Vagina (tissue), 2 donors: Measurements from ENCODE around the gene COTL1. TPM values are rescaled to one million over a fixed set of nuclear protein-coding genes. Genes with fewer than 3 reads are reported as not detected.
A peak's percentile ranks its signal among the peaks of the same experiment; 100 is the strongest.

ENCODE experiments used
- DNase-seq, 2 donors: peaks; one replicate each; pipeline ENCODE4 v3.0.0-alpha.2; 2017; ENCODE audit errors: extremely low spot score in 2 of 2
- H3K27ac ChIP-seq: fragments of 200-600 bp; sonication (generic); one replicate; pipeline ENCODE4 v1.5.1; 2019
- H3K27me3 ChIP-seq: fragments of 200-600 bp; sonication (generic); one replicate; pipeline ENCODE4 v1.5.1; 2019
- H3K36me3 ChIP-seq, 2 donors: fragments of 200-600 bp; sonication (generic); one replicate each; pipeline ENCODE4 v1.5.1; 2017 to 2019
- H3K4me1 ChIP-seq: fragments of 200-600 bp; sonication (generic); one replicate; pipeline ENCODE4 v1.5.1; 2019
- H3K4me3 ChIP-seq, 2 donors: fragments of 200-600 bp; sonication (generic); 1 replicate in 1 of 2; 2 replicates in 1 of 2; pipeline ENCODE4 v1.5.1; 2016 to 2019
- H3K9me3 ChIP-seq: fragments of 200-600 bp; sonication (generic); one replicate; pipeline ENCODE4 v1.5.1; 2019
- CTCF ChIP-seq, 3 experiments: fragments of 450-650 bp in 2 of 3; fragments of 200-600 bp in 1 of 3; sonication (generic) in 1 of 3; IDR thresholded peaks; one replicate each; pipeline ENCODE4 v1.5.1; 2017 to 2019; ENCODE audit warnings: antibody characterized with exemption in 3 of 3, mild to moderate bottlenecking in 2 of 3, moderate library complexity in 2 of 3
- POLR2A ChIP-seq, 2 donors: fragments of 450-650 bp; IDR thresholded peaks; one replicate each; pipeline ENCODE4 v1.6.1; 2017; ENCODE audit warnings: antibody characterized with exemption in 2 of 2, mild to moderate bottlenecking in 2 of 2, moderate library complexity in 2 of 2
- POLR2AphosphoS5 ChIP-seq, 2 donors: sonication (generic); formaldehyde crosslinking; IDR thresholded peaks; one replicate each; pipeline ENCODE4 v1.9.0; 2017; ENCODE audit warnings: antibody characterized with exemption in 2 of 2, mild to moderate bottlenecking in 2 of 2, low read depth in 1 of 2; ENCODE audit not compliant: insufficient read depth in 1 of 2
- intact Hi-C: fragments of 100-400 bp; cut with DNase I; formaldehyde crosslinking; loops from one replicate; pipeline ENCODE4 v1.15.1; 2023
- total RNA-seq: library from RNA; depleted of rRNA; stranded (reverse); fragments of >200 nt; gene quantifications from one replicate; pipeline ENCODE4 v1.2.3, GENCODE V29; 2016

COTL1 gene
- total RNA-seq, 1 donor from 2014 or later, result 67.8 TPM

GRCh38 chr16:84553873-84554399, 63.9 kb downstream of the COTL1 start:
- H3K9me3 ChIP-seq, result no peaks in the 10 kb centered on the region
- no peaks in the 10 kb centered on the region for H3K27me3 ChIP-seq
- no peaks in the 10 kb centered on the region for H3K4me1 ChIP-seq
- H3K36me3 ChIP-seq, result no peaks in the 10 kb centered on the region
- intact Hi-C loops, result no loop called here
- H3K4me3 ChIP-seq, result no peak overlapping the region
- no peak overlapping the region for H3K27ac ChIP-seq
- TF ChIP-seq POLR2AphosphoS5 (IDR thresholded peaks at IDR 0.05; ENCODE audit: insufficient read depth in 1 of 2, low read depth in 1 of 2) (no peak), CTCF (IDR thresholded peaks at IDR 0.05) (no peak), POLR2A (IDR thresholded peaks at IDR 0.05) (no peak)
- DNase-seq, result no peak

DNA sequence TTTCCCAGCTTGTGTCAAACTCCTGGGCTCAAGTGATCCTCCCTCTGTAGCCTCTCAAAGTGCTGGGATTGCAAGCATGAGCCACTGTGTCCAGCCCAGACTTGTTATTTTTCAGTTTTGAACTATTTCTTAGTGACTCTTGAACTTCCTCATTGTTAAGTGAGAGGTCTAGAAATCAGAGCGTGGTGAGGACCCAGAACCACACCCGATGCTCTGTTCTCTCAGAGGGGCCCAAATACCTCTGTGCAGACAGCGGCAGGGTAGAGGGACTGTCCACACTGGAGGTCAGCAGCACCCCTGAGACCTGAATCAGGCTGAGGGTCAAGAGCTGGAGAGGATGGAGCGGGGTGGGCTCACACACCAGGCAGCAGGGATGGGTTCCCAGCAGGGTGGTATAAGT, 65.7 kb downstream of the COTL1 start:
- Histone ChIP-seq H3K4me1 (no peaks in the 10 kb centered on the region), H3K4me3 (no peak overlapping the region), H3K9me3 (no peaks in the 10 kb centered on the region), H3K27me3 (no peaks in the 10 kb centered on the region), H3K27ac (no peak overlapping the region), H3K36me3 (no peaks in the 10 kb centered on the region)
- DNase-seq, result no peak
- intact Hi-C loops, result no loop called here
- TF ChIP-seq CTCF (IDR thresholded peaks at IDR 0.05) (no peak), POLR2AphosphoS5 (IDR thresholded peaks at IDR 0.05; ENCODE audit: insufficient read depth in 1 of 2, low read depth in 1 of 2) (no peak), POLR2A (IDR thresholded peaks at IDR 0.05) (no peak)

- no peak for TF ChIP-seq CTCF (IDR thresholded peaks at IDR 0.05)
- no peak for TF ChIP-seq POLR2AphosphoS5 (IDR thresholded peaks at IDR 0.05; ENCODE audit: insufficient read depth in 1 of 2, low read depth in 1 of 2)
- TF ChIP-seq POLR2A (IDR thresholded peaks at IDR 0.05), result no peak
- H3K27ac ChIP-seq, result peak overlapping the region; percentile 34
- intact Hi-C loops, result no loop called here
- H3K4me3 ChIP-seq, result no peak overlapping the region
- H3K4me1 ChIP-seq, result no peaks in the 10 kb centered on the region
- DNase-seq, result no peak
- H3K9me3 ChIP-seq, result no peaks in the 10 kb centered on the region
- no peaks in the 10 kb centered on the region for H3K36me3 ChIP-seq
- H3K27me3 ChIP-seq, result no peaks in the 10 kb centered on the region
Measured at GRCh38 chr16:84550096-84550495, 67.8 kb downstream of the COTL1 start.

GRCh38 chr16:84548971-84549844, 68.7 kb downstream of the COTL1 start:
- Histone ChIP-seq H3K4me3 (no peak overlapping the region), H3K9me3 (no peaks in the 10 kb centered on the region), H3K27me3 (no peaks in the 10 kb centered on the region), H3K27ac (peak overlapping the region; percentile 34), H3K4me1 (no peaks in the 10 kb centered on the region), H3K36me3 (no peaks in the 10 kb centered on the region)
- DNase-seq, result no peak
- peak; percentile 16 to 57 for TF ChIP-seq POLR2AphosphoS5 (IDR thresholded peaks at IDR 0.05; ENCODE audit: insufficient read depth in 1 of 2, low read depth in 1 of 2)
- no peak for TF ChIP-seq CTCF (IDR thresholded peaks at IDR 0.05)
- intact Hi-C loops, result no loop called here

DNA sequence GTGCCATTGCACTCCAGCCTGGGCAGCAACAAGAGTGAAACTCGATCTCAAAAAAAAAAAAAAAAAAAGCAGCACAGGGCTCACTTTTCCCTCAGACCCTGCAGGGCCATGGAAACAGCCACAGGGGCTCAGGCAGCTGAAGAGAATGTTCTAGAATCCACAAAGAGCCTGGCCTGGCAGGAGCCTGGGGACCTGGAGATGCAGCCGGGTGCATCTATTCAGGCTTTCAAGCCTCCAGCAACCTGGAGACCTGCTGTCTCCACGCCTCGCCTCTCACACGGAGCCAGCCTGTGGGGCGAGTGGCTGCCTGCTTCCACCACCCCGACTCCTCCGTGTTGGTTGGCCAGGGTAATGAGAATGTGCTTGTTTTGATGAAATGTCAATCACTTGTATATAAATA, 69.4 kb downstream of the COTL1 start:
- intact Hi-C loops, result no loop called here
- Histone ChIP-seq H3K27ac (peak overlapping the region; percentile 34), H3K36me3 (no peaks in the 10 kb centered on the region), H3K9me3 (no peaks in the 10 kb centered on the region), H3K4me3 (no peak overlapping the region), H3K27me3 (no peaks in the 10 kb centered on the region), H3K4me1 (no peaks in the 10 kb centered on the region)
- no peak for DNase-seq
- TF ChIP-seq CTCF (IDR thresholded peaks at IDR 0.05), result no peak
- no peak for TF ChIP-seq POLR2A (IDR thresholded peaks at IDR 0.05)
- no peak for TF ChIP-seq POLR2AphosphoS5 (IDR thresholded peaks at IDR 0.05; ENCODE audit: insufficient read depth in 1 of 2, low read depth in 1 of 2)
